ENCODE measurements around the gene EDAR. TPM values are rescaled to one million over a fixed set of nuclear protein-coding genes. Genes with fewer than 3 reads are reported as not detected.

Gene EDAR
- total RNA-seq, 1 donor from 2014 or later: not detected

- Mint-ChIP-seq H3K4me3 (ENCODE audit: unreplicated experiment) (no peak overlapping the region), H3K36me3 (ENCODE audit: low read depth, unreplicated experiment) (no peaks in the 10 kb centered on the region), H3K4me1 (ENCODE audit: low read depth, unreplicated experiment) (no peaks in the 10 kb centered on the region), H3K27ac (ENCODE audit: unreplicated experiment) (no peak overlapping the region), H3K9me3 (ENCODE audit: unreplicated experiment) (no peaks in the 10 kb centered on the region), H3K27me3 (ENCODE audit: low read depth, unreplicated experiment) (peaks cover 53% of the 10 kb centered on the region)
- Histone ChIP-seq H3K9ac (ENCODE audit: low read length) (no peak overlapping the region), H3K79me2 (ENCODE audit: insufficient read depth, low read length) (no peaks in the 10 kb centered on the region), H3K9me3 (ENCODE audit: insufficient read depth, low read depth, low read length) (no peaks in the 10 kb centered on the region), H3K4me2 (ENCODE audit: low read length) (no peak overlapping the region), H2AFZ (ENCODE audit: low read depth, low read length) (no peak overlapping the region), H3K4me3 (ENCODE audit: insufficient read depth, low read depth, low read length) (no peak overlapping the region), H3K4me1 (ENCODE audit: insufficient read depth, low read length) (peaks cover 6% of the 10 kb centered on the region), H3K36me3 (ENCODE audit: insufficient read depth, low read length) (no peaks in the 10 kb centered on the region), H3K27ac (ENCODE audit: low read depth, low read length) (no peak overlapping the region), H4K20me1 (ENCODE audit: insufficient read depth, low read length) (no peaks in the 10 kb centered on the region), H3K27me3 (ENCODE audit: insufficient read depth, low read length) (peaks cover 7% of the 10 kb centered on the region)
- TF ChIP-seq CTCF (IDR thresholded peaks at IDR 0.05; ENCODE audit: insufficient read depth, low read depth, low read length) (no peak), EZH2 (IDR thresholded peaks at IDR 0.05; ENCODE audit: insufficient read depth, low read length) (no peak)
- FAIRE-seq (no peak), DNase-seq (ENCODE audit: low read depth) (no peak)
These were observed 70.7 kb downstream of the EDAR start for GRCh38 chr2:108918156-108918874.

- no peak overlapping the region for H3K4me3 Mint-ChIP-seq (ENCODE audit: unreplicated experiment)
- Histone ChIP-seq H3K4me2 (ENCODE audit: low read length) (peak overlapping the region; percentile 51), H4K20me1 (ENCODE audit: insufficient read depth, low read length) (no peaks in the 10 kb centered on the region), H2AFZ (ENCODE audit: low read depth, low read length) (no peak overlapping the region), H3K9ac (ENCODE audit: low read length) (no peak overlapping the region), H3K36me3 (ENCODE audit: insufficient read depth, low read length) (no peaks in the 10 kb centered on the region), H3K27ac (ENCODE audit: low read depth, low read length) (no peak overlapping the region), H3K9me3 (ENCODE audit: insufficient read depth, low read depth, low read length) (no peaks in the 10 kb centered on the region), H3K4me3 (ENCODE audit: insufficient read depth, low read depth, low read length) (no peak overlapping the region), H3K4me1 (ENCODE audit: insufficient read depth, low read length) (peaks cover 6% of the 10 kb centered on the region), H3K79me2 (ENCODE audit: insufficient read depth, low read length) (no peaks in the 10 kb centered on the region), H3K27me3 (ENCODE audit: insufficient read depth, low read length) (peaks cover 7% of the 10 kb centered on the region)
- H3K27me3 Mint-ChIP-seq (ENCODE audit: low read depth, unreplicated experiment): peaks cover 45% of the 10 kb centered on the region
- no peaks in the 10 kb centered on the region for H3K9me3 Mint-ChIP-seq (ENCODE audit: unreplicated experiment)
- H3K4me1 Mint-ChIP-seq (ENCODE audit: low read depth, unreplicated experiment): no peaks in the 10 kb centered on the region
- DNase-seq (ENCODE audit: low read depth) (no peak), FAIRE-seq (no peak)
- no peak overlapping the region for H3K27ac Mint-ChIP-seq (ENCODE audit: unreplicated experiment)
- H3K36me3 Mint-ChIP-seq (ENCODE audit: low read depth, unreplicated experiment): no peaks in the 10 kb centered on the region
- no peak for TF ChIP-seq EZH2 (IDR thresholded peaks at IDR 0.05; ENCODE audit: insufficient read depth, low read length)
- no peak for TF ChIP-seq CTCF (IDR thresholded peaks at IDR 0.05; ENCODE audit: insufficient read depth, low read depth, low read length)
These were observed 71.5 kb downstream of the EDAR start for GRCh38 chr2:108917526-108917925.

- no peak for TF ChIP-seq CTCF (IDR thresholded peaks at IDR 0.05; ENCODE audit: insufficient read depth, low read depth, low read length)
- no peak for FAIRE-seq
- H4K20me1 ChIP-seq (ENCODE audit: insufficient read depth, low read length): no peaks in the 10 kb centered on the region
- H3K27me3 ChIP-seq (ENCODE audit: insufficient read depth, low read length): peaks cover 7% of the 10 kb centered on the region
- H3K27ac ChIP-seq (ENCODE audit: low read depth, low read length): no peak overlapping the region
- Mint-ChIP-seq H3K27me3 (ENCODE audit: low read depth, unreplicated experiment) (peaks cover 43% of the 10 kb centered on the region), H3K4me1 (ENCODE audit: low read depth, unreplicated experiment) (no peaks in the 10 kb centered on the region), H3K27ac (ENCODE audit: unreplicated experiment) (no peak overlapping the region), H3K4me3 (ENCODE audit: unreplicated experiment) (no peak overlapping the region), H3K36me3 (ENCODE audit: low read depth, unreplicated experiment) (no peaks in the 10 kb centered on the region), H3K9me3 (ENCODE audit: unreplicated experiment) (no peaks in the 10 kb centered on the region)
- no peak overlapping the region for H3K9ac ChIP-seq (ENCODE audit: low read length)
- no peak overlapping the region for H3K4me3 ChIP-seq (ENCODE audit: insufficient read depth, low read depth, low read length)
- H3K36me3 ChIP-seq (ENCODE audit: insufficient read depth, low read length): no peaks in the 10 kb centered on the region
- H3K79me2 ChIP-seq (ENCODE audit: insufficient read depth, low read length): no peaks in the 10 kb centered on the region
- H3K9me3 ChIP-seq (ENCODE audit: insufficient read depth, low read depth, low read length): no peaks in the 10 kb centered on the region
- H3K4me2 ChIP-seq (ENCODE audit: low read length): peak overlapping the region; percentile 51
- peak; percentile 28 for DNase-seq (ENCODE audit: low read depth)
- peak overlapping the region; percentile 45 for H2AFZ ChIP-seq (ENCODE audit: low read depth, low read length)
- H3K4me1 ChIP-seq (ENCODE audit: insufficient read depth, low read length): peaks cover 3% of the 10 kb centered on the region
These were observed 72.1 kb downstream of the EDAR start for GRCh38 chr2:108916796-108917421.

Data from astrocyte (in vitro differentiated cells and primary cell).